ENCODE results near the gene AKT2.

AKT2 gene

GRCh38 chr19:40232949-40233810 lies 52.0 kb downstream of the AKT2 start:
- no peak overlapping the region for H3K9ac ChIP-seq (ENCODE audit: low read length)
- no peak overlapping the region for H2BK5ac ChIP-seq (ENCODE audit: low read depth, low read length, poor library complexity)
- H2BK120ac ChIP-seq (ENCODE audit: insufficient read depth, low read length, poor library complexity) = no peak overlapping the region
- H3K27me3 ChIP-seq (ENCODE audit: insufficient read depth, low read length) = no peaks in the 10 kb centered on the region
- H3K4me2 ChIP-seq (ENCODE audit: low read length) = no peak overlapping the region
- H3K79me2 ChIP-seq (ENCODE audit: control insufficient read depth, insufficient read depth, low read length, poor library complexity) = no peaks in the 10 kb centered on the region
- no CpG with 5 or more reads among the region's 25 CpGs for WGBS (ENCODE audit: extremely low coverage, insufficient coverage, insufficient read length)
- H4K8ac ChIP-seq (ENCODE audit: low read depth, low read length) = no peak overlapping the region
- no peak overlapping the region for H4K91ac ChIP-seq (ENCODE audit: low read depth, low read length)
- H2AFZ ChIP-seq (ENCODE audit: insufficient read depth, low read length, poor library complexity) = no peak overlapping the region
- H2AK5ac ChIP-seq (ENCODE audit: low read length) = no peak overlapping the region
- peaks cover 4% of the 10 kb centered on the region for H3K79me1 ChIP-seq (ENCODE audit: low read length)
- no peak for DNase-seq
- H3K36me3 ChIP-seq (ENCODE audit: control insufficient read depth in 1 of 2, insufficient read depth in 2 of 2, low read length in 2 of 2) = peaks cover 49 to 52% of the 10 kb centered on the region in 2 experiments
- no peak overlapping the region for H3K18ac ChIP-seq (ENCODE audit: low read length)
- peaks cover 8 to 15% of the 10 kb centered on the region in 2 experiments for H3K4me1 ChIP-seq (ENCODE audit: control insufficient read depth in 1 of 2, insufficient read depth in 2 of 2, low read length in 2 of 2)
- peaks cover 2% of the 10 kb centered on the region for H3K9me3 ChIP-seq (ENCODE audit: insufficient read depth, low read depth, low read length)
- no peak overlapping the region for H2BK12ac ChIP-seq (ENCODE audit: low read length)
- no peak overlapping the region for H3K14ac ChIP-seq (ENCODE audit: low read length)
- no peak overlapping the region for H4K12ac ChIP-seq (ENCODE audit: low read depth, low read length)
- no peak overlapping the region for H3K4me3 ChIP-seq (ENCODE audit: low read depth, low read length)
- H3K23ac ChIP-seq (ENCODE audit: low read length) = no peak overlapping the region
- H3K4ac ChIP-seq (ENCODE audit: low read depth, low read length) = no peak overlapping the region
- H3K27ac ChIP-seq (ENCODE audit: low read depth, low read length) = no peak overlapping the region

DNA sequence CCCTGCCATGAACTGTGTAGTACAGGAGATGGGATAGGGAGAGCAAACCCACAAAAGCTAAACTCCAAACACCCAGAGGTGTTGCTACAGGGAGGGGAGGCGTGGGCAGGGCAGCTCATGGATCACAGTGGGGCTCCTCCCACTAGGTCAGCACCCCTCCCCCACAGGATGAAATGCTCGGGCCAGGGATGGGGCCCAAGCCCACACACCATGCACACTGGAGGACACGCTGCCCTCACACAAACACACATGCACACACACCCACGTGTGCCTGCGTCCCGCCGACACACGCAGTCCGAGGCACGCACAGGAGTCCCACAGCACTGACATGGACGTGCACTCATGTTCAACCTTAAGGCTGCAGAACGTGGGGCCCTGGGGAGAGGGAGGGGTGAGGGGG lies 52.7 kb downstream of the AKT2 start:
- H2BK120ac ChIP-seq (ENCODE audit: insufficient read depth, low read length, poor library complexity) = no peak overlapping the region
- no peak for DNase-seq
- H4K12ac ChIP-seq (ENCODE audit: low read depth, low read length) = no peak overlapping the region
- no peak overlapping the region for H3K14ac ChIP-seq (ENCODE audit: low read length)
- H3K4ac ChIP-seq (ENCODE audit: low read depth, low read length) = no peak overlapping the region
- H3K4me1 ChIP-seq (ENCODE audit: control insufficient read depth in 1 of 2, insufficient read depth in 2 of 2, low read length in 2 of 2) = peaks cover 8 to 15% of the 10 kb centered on the region in 2 experiments
- no peak overlapping the region for H4K91ac ChIP-seq (ENCODE audit: low read depth, low read length)
- H2BK12ac ChIP-seq (ENCODE audit: low read length) = no peak overlapping the region
- H2AK5ac ChIP-seq (ENCODE audit: low read length) = no peak overlapping the region
- no CpG with 5 or more reads among the region's 12 CpGs for WGBS (ENCODE audit: extremely low coverage, insufficient coverage, insufficient read length)
- H3K23ac ChIP-seq (ENCODE audit: low read length) = no peak overlapping the region
- H2AFZ ChIP-seq (ENCODE audit: insufficient read depth, low read length, poor library complexity) = no peak overlapping the region
- peaks cover 42 to 45% of the 10 kb centered on the region in 2 experiments for H3K36me3 ChIP-seq (ENCODE audit: control insufficient read depth in 1 of 2, insufficient read depth in 2 of 2, low read length in 2 of 2)
- H3K9me3 ChIP-seq (ENCODE audit: insufficient read depth, low read depth, low read length) = peaks cover 2% of the 10 kb centered on the region
- no peak overlapping the region for H3K27ac ChIP-seq (ENCODE audit: low read depth, low read length)
- no peak overlapping the region for H3K4me2 ChIP-seq (ENCODE audit: low read length)
- H3K79me2 ChIP-seq (ENCODE audit: control insufficient read depth, insufficient read depth, low read length, poor library complexity) = no peaks in the 10 kb centered on the region
- no peak overlapping the region for H3K4me3 ChIP-seq (ENCODE audit: low read depth, low read length)
- H3K27me3 ChIP-seq (ENCODE audit: insufficient read depth, low read length) = no peaks in the 10 kb centered on the region
- peaks cover 4% of the 10 kb centered on the region for H3K79me1 ChIP-seq (ENCODE audit: low read length)
- H3K18ac ChIP-seq (ENCODE audit: low read length) = no peak overlapping the region
- H2BK5ac ChIP-seq (ENCODE audit: low read depth, low read length, poor library complexity) = no peak overlapping the region
- no peak overlapping the region for H4K8ac ChIP-seq (ENCODE audit: low read depth, low read length)
- no peak overlapping the region for H3K9ac ChIP-seq (ENCODE audit: low read length)

DNA sequence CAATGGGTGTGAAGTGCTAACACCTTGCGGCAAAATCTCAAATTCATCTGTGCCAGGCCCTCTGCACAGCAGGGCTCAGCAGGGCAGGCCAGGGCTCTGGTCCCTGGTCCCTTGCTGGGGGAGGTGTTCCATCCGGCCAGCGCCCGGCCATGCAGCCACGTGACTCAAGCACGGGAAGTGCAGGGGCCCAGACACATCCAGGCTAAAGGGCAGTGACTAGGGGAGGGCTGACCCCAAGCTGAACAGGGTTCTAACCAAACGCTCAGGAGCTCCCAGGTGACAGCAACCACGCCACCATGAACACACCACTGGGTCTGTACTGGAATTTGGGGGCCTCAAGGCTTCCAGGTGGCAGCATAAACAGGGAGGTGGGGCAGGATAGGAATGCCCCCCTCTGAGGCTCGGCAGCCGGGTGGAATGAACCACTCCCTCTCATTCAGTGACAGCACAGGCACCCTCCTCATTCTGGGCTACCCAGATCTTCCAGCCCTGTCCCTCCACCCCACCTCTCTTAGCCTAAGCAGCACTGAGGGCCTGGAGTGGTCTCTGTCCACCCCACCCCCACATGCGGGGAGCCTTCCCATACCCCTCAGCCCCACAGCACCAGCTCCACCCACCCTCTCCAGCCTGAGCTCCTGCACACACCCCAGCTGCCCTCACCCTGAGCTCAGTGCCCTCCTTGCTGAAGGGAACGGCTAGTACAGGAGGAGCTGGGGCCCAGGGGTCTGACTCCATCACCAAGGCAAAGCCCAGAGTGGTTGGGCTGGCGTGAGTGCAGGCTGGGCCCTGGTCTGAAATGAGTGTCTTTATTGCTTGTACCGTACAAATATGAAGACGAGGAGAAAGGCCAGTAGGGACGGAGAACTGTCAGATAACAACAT lies 53.4 kb downstream of the AKT2 start:
- H3K27ac ChIP-seq (ENCODE audit: low read depth, low read length) = no peak overlapping the region
- no peak overlapping the region for H2BK5ac ChIP-seq (ENCODE audit: low read depth, low read length, poor library complexity)
- H3K79me2 ChIP-seq (ENCODE audit: control insufficient read depth, insufficient read depth, low read length, poor library complexity) = no peaks in the 10 kb centered on the region
- H4K8ac ChIP-seq (ENCODE audit: low read depth, low read length) = no peak overlapping the region
- H3K14ac ChIP-seq (ENCODE audit: low read length) = no peak overlapping the region
- peak overlapping the region; percentile 15 for H3K4me2 ChIP-seq (ENCODE audit: low read length)
- peak in 1 of 2 donors; percentile 22 for DNase-seq
- peak overlapping the region; percentile 18 for H2BK120ac ChIP-seq (ENCODE audit: insufficient read depth, low read length, poor library complexity)
- H2BK12ac ChIP-seq (ENCODE audit: low read length) = no peak overlapping the region
- H3K27me3 ChIP-seq (ENCODE audit: insufficient read depth, low read length) = no peaks in the 10 kb centered on the region
- no CpG with 5 or more reads among the region's 16 CpGs for WGBS (ENCODE audit: extremely low coverage, insufficient coverage, insufficient read length)
- H2AK5ac ChIP-seq (ENCODE audit: low read length) = no peak overlapping the region
- H3K18ac ChIP-seq (ENCODE audit: low read length) = peak overlapping the region; percentile 3
- peaks cover 4% of the 10 kb centered on the region for H3K79me1 ChIP-seq (ENCODE audit: low read length)
- no peak overlapping the region for H3K4ac ChIP-seq (ENCODE audit: low read depth, low read length)
- no peak overlapping the region for H3K9ac ChIP-seq (ENCODE audit: low read length)
- peak overlapping the region; percentile 31 for H3K4me3 ChIP-seq (ENCODE audit: low read depth, low read length)
- peaks cover 38 to 40% of the 10 kb centered on the region in 2 experiments for H3K36me3 ChIP-seq (ENCODE audit: control insufficient read depth in 1 of 2, insufficient read depth in 2 of 2, low read length in 2 of 2)
- H3K23ac ChIP-seq (ENCODE audit: low read length) = no peak overlapping the region
- H4K12ac ChIP-seq (ENCODE audit: low read depth, low read length) = no peak overlapping the region
- H3K4me1 ChIP-seq (ENCODE audit: control insufficient read depth in 1 of 2, insufficient read depth in 2 of 2, low read length in 2 of 2) = peaks cover 8 to 15% of the 10 kb centered on the region in 2 experiments
- H4K91ac ChIP-seq (ENCODE audit: low read depth, low read length) = peak overlapping the region; percentile 8
- H3K9me3 ChIP-seq (ENCODE audit: insufficient read depth, low read depth, low read length) = peaks cover 2% of the 10 kb centered on the region
- no peak overlapping the region for H2AFZ ChIP-seq (ENCODE audit: insufficient read depth, low read length, poor library complexity)

DNA sequence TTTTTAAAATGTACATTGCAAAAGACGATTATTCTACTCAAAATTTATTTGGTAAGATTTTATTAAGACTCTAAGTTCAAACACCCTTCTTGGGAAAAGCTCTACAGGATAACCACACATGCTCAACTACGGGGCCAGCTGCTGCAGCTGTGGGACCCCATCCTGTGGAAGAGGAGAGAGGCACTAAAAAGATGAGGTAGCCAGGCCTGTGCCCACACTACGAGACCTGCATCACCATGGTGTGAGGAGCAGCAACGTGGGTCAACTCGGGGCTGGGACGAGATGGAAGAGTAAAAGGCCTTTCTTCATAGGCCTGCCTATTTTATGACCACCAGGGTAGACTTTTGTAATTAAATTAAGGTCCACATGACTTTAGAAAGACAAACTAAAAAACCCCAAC lies 54.1 kb downstream of the AKT2 start:
- Histone ChIP-seq H3K36me3 (ENCODE audit: control insufficient read depth in 1 of 2, insufficient read depth in 2 of 2, low read length in 2 of 2) (peaks cover 33 to 34% of the 10 kb centered on the region in 2 experiments), H3K79me2 (ENCODE audit: control insufficient read depth, insufficient read depth, low read length, poor library complexity) (no peaks in the 10 kb centered on the region), H4K91ac (ENCODE audit: low read depth, low read length) (no peak overlapping the region), H4K8ac (ENCODE audit: low read depth, low read length) (no peak overlapping the region), H3K23ac (ENCODE audit: low read length) (no peak overlapping the region), H2BK12ac (ENCODE audit: low read length) (peak overlapping the region; percentile 18), H3K4me2 (ENCODE audit: low read length) (no peak overlapping the region), H2BK5ac (ENCODE audit: low read depth, low read length, poor library complexity) (no peak overlapping the region), H3K4me1 (ENCODE audit: control insufficient read depth in 1 of 2, insufficient read depth in 2 of 2, low read length in 2 of 2) (peaks cover 8 to 15% of the 10 kb centered on the region in 2 experiments), H2BK120ac (ENCODE audit: insufficient read depth, low read length, poor library complexity) (no peak overlapping the region), H3K4ac (ENCODE audit: low read depth, low read length) (no peak overlapping the region), H3K9ac (ENCODE audit: low read length) (no peak overlapping the region), H3K27me3 (ENCODE audit: insufficient read depth, low read length) (no peaks in the 10 kb centered on the region), H3K9me3 (ENCODE audit: insufficient read depth, low read depth, low read length) (peaks cover 2% of the 10 kb centered on the region), H2AK5ac (ENCODE audit: low read length) (no peak overlapping the region), H3K14ac (ENCODE audit: low read length) (no peak overlapping the region), H3K79me1 (ENCODE audit: low read length) (peaks cover 4% of the 10 kb centered on the region), H2AFZ (ENCODE audit: insufficient read depth, low read length, poor library complexity) (no peak overlapping the region), H4K12ac (ENCODE audit: low read depth, low read length) (no peak overlapping the region), H3K18ac (ENCODE audit: low read length) (no peak overlapping the region), H3K27ac (ENCODE audit: low read depth, low read length) (no peak overlapping the region), H3K4me3 (ENCODE audit: low read depth, low read length) (no peak overlapping the region)
- no CpG with 5 or more reads among the region's 6 CpGs for WGBS (ENCODE audit: extremely low coverage, insufficient coverage, insufficient read length)
- no peak for DNase-seq

Measured in trophoblast cell (in vitro differentiated cells and primary cell).